Measurements from ENCODE around the gene ZNF385C.
A peak's percentile ranks its signal among the peaks of the same experiment; 100 is the strongest.

ZNF385C gene

GRCh38 chr17:42119301-42119700, 21.0 kb upstream of the ZNF385C start:
- no peak overlapping the region for H2AFZ ChIP-seq (ENCODE audit: low read depth, low read length)
- ATAC-seq (ENCODE audit: insufficient read depth, low read depth) (no peak), DNase-seq (no peak)
- peaks cover 57% of the 10 kb centered on the region for H3K36me3 ChIP-seq (ENCODE audit: insufficient read depth, low read length)
- peaks cover 45% of the 10 kb centered on the region for H3K4me1 ChIP-seq (ENCODE audit: insufficient read depth, low read length)
- no peak overlapping the region for H3K4me3 ChIP-seq (ENCODE audit: low read depth in 1 of 2, low read length in 2 of 2)
- H3K27ac ChIP-seq (ENCODE audit: low read length), result no peak overlapping the region
- H3K79me2 ChIP-seq (ENCODE audit: insufficient read depth, low read length), result peaks cover 14% of the 10 kb centered on the region
- H3K9me3 ChIP-seq (ENCODE audit: insufficient read depth, low read length, severe bottlenecking), result no peaks in the 10 kb centered on the region
- H3K27me3 ChIP-seq (ENCODE audit: insufficient read depth, low read length, poor library complexity), result no peaks in the 10 kb centered on the region
- no peak for TF ChIP-seq CTCF (IDR thresholded peaks at IDR 0.05; ENCODE audit: borderline replicate concordance, extremely low read depth, low read length, poor library complexity, severe bottlenecking)
- TF ChIP-seq EZH2 (IDR thresholded peaks at IDR 0.05; ENCODE audit: borderline replicate concordance, low read depth, low read length, severe bottlenecking), result no peak
- H4K20me1 ChIP-seq (ENCODE audit: insufficient read depth, low read length), result no peaks in the 10 kb centered on the region
- H3K9ac ChIP-seq (ENCODE audit: low read depth, low read length), result no peak overlapping the region
- peak overlapping the region; percentile 97 for H3K4me2 ChIP-seq (ENCODE audit: insufficient read depth, low read length)

GRCh38 chr17:42118545-42118944, 20.3 kb upstream of the ZNF385C start:
- DNase-seq (peak; percentile 57), ATAC-seq (ENCODE audit: insufficient read depth, low read depth) (no peak)
- H2AFZ ChIP-seq (ENCODE audit: low read depth, low read length), result no peak overlapping the region
- H3K4me2 ChIP-seq (ENCODE audit: insufficient read depth, low read length), result no peak overlapping the region
- H3K27ac ChIP-seq (ENCODE audit: low read length), result no peak overlapping the region
- peaks cover 63% of the 10 kb centered on the region for H3K36me3 ChIP-seq (ENCODE audit: insufficient read depth, low read length)
- no peaks in the 10 kb centered on the region for H3K27me3 ChIP-seq (ENCODE audit: insufficient read depth, low read length, poor library complexity)
- H3K4me3 ChIP-seq (ENCODE audit: low read depth in 1 of 2, low read length in 2 of 2), result no peak overlapping the region
- peaks cover 52% of the 10 kb centered on the region for H3K4me1 ChIP-seq (ENCODE audit: insufficient read depth, low read length)
- H4K20me1 ChIP-seq (ENCODE audit: insufficient read depth, low read length), result no peaks in the 10 kb centered on the region
- no peaks in the 10 kb centered on the region for H3K9me3 ChIP-seq (ENCODE audit: insufficient read depth, low read length, severe bottlenecking)
- TF ChIP-seq CTCF (IDR thresholded peaks at IDR 0.05; ENCODE audit: borderline replicate concordance, extremely low read depth, low read length, poor library complexity, severe bottlenecking) (peak; percentile 67), EZH2 (IDR thresholded peaks at IDR 0.05; ENCODE audit: borderline replicate concordance, low read depth, low read length, severe bottlenecking) (no peak)
- H3K79me2 ChIP-seq (ENCODE audit: insufficient read depth, low read length), result peaks cover 14% of the 10 kb centered on the region
- no peak overlapping the region for H3K9ac ChIP-seq (ENCODE audit: low read depth, low read length)

- H3K27me3 ChIP-seq (ENCODE audit: insufficient read depth, low read length, poor library complexity), result no peaks in the 10 kb centered on the region
- no peak overlapping the region for H2AFZ ChIP-seq (ENCODE audit: low read depth, low read length)
- peaks cover 14% of the 10 kb centered on the region for H3K79me2 ChIP-seq (ENCODE audit: insufficient read depth, low read length)
- TF ChIP-seq EZH2 (IDR thresholded peaks at IDR 0.05; ENCODE audit: borderline replicate concordance, low read depth, low read length, severe bottlenecking) (no peak), CTCF (IDR thresholded peaks at IDR 0.05; ENCODE audit: borderline replicate concordance, extremely low read depth, low read length, poor library complexity, severe bottlenecking) (no peak)
- no peaks in the 10 kb centered on the region for H4K20me1 ChIP-seq (ENCODE audit: insufficient read depth, low read length)
- DNase-seq (no peak), ATAC-seq (ENCODE audit: insufficient read depth, low read depth) (no peak)
- H3K4me2 ChIP-seq (ENCODE audit: insufficient read depth, low read length), result no peak overlapping the region
- no peaks in the 10 kb centered on the region for H3K9me3 ChIP-seq (ENCODE audit: insufficient read depth, low read length, severe bottlenecking)
- no peak overlapping the region for H3K27ac ChIP-seq (ENCODE audit: low read length)
- H3K4me1 ChIP-seq (ENCODE audit: insufficient read depth, low read length), result peaks cover 56% of the 10 kb centered on the region
- H3K4me3 ChIP-seq (ENCODE audit: low read depth in 1 of 2, low read length in 2 of 2), result no peak overlapping the region
- H3K36me3 ChIP-seq (ENCODE audit: insufficient read depth, low read length), result peaks cover 64% of the 10 kb centered on the region
- no peak overlapping the region for H3K9ac ChIP-seq (ENCODE audit: low read depth, low read length)
Measured at GRCh38 chr17:42118126-42118510, 19.8 kb upstream of the ZNF385C start.
